CD14-positive monocyte (primary cell): ENCODE measurements around the gene NFU1. TPM values are rescaled to one million over a fixed set of nuclear protein-coding genes. Genes with fewer than 3 reads are reported as not detected.

Experiments
- DNase-seq, 3 donors: peaks; one replicate each; pipeline ENCODE4 v3.0.0-alpha.2; 2011 to 2022
- H2AFZ ChIP-seq: 2 replicates; pipeline ENCODE4 v1.6.0; 2012; ENCODE audit warnings: mild to moderate bottlenecking, low read depth, low read length, inconsistent platforms; ENCODE audit not compliant: insufficient read depth, poor library complexity, severe bottlenecking
- H3K27ac ChIP-seq, 2 donors: 1 replicate in 1 of 2; 2 replicates in 1 of 2; pipeline ENCODE4 v1.5.1; 2012 to 2013; ENCODE audit warnings: low read length in 2 of 2, control low read depth in 1 of 2, inconsistent platforms in 1 of 2, low read depth in 1 of 2, mild to moderate bottlenecking in 1 of 2
- H3K27me3 ChIP-seq, 2 donors: one replicate each; pipeline versions ENCODE4 v1.6.0 to v1.6.1; 2011 to 2013; ENCODE audit warnings: low read length in 2 of 2; ENCODE audit not compliant: control insufficient read depth in 2 of 2, insufficient read depth in 2 of 2
- H3K36me3 ChIP-seq, 2 donors: replicated peaks in 1 of 2; 1 replicate in 1 of 2; 2 replicates in 1 of 2; pipeline versions ENCODE4 v1.5.1 to v1.6.1; 2012 to 2013; ENCODE audit warnings: low read length in 2 of 2, control low read depth in 1 of 2, inconsistent platforms in 1 of 2, mild to moderate bottlenecking in 1 of 2; ENCODE audit not compliant: insufficient read depth in 2 of 2, control insufficient read depth in 1 of 2
- H3K4me1 ChIP-seq, 2 donors: 1 replicate in 1 of 2; 2 replicates in 1 of 2; pipeline versions ENCODE4 v1.5.1 to v1.6.1; 2012 to 2013; ENCODE audit warnings: low read length in 2 of 2, control low read depth in 1 of 2, inconsistent platforms in 1 of 2, mild to moderate bottlenecking in 1 of 2, moderate library complexity in 1 of 2; ENCODE audit not compliant: insufficient read depth in 2 of 2, control insufficient read depth in 1 of 2
- H3K4me2 ChIP-seq: replicated peaks from 2 replicates; pipeline ENCODE3; 2012; ENCODE audit warnings: low read length, moderate library complexity, mild to moderate bottlenecking; ENCODE audit not compliant: poor library complexity, severe bottlenecking; ENCODE audit errors: extremely low read depth
- H3K4me3 ChIP-seq, 3 experiments: fragments of 200-600 bp in 1 of 3; sonication (generic) in 1 of 3; replicated peaks in 1 of 3; 1 replicate in 2 of 3; 2 replicates in 1 of 3; pipeline ENCODE4 v1.5.1; 2011 to 2013; ENCODE audit warnings: low read length in 3 of 3, mild to moderate bottlenecking in 3 of 3, control low read depth in 2 of 3, low read depth in 2 of 3, inconsistent platforms in 1 of 3, moderate library complexity in 1 of 3
- H3K79me2 ChIP-seq: 2 replicates; pipeline ENCODE4 v1.6.0; 2012; ENCODE audit warnings: mild to moderate bottlenecking, control low read depth, inconsistent platforms, low read length, moderate library complexity; ENCODE audit not compliant: insufficient read depth
- H3K9ac ChIP-seq: 2 replicates; pipeline ENCODE4 v1.6.0; 2017; ENCODE audit warnings: low read length, mild to moderate bottlenecking; ENCODE audit not compliant: insufficient read depth, poor library complexity, severe bottlenecking
- H3K9me3 ChIP-seq, 2 donors: replicated peaks in 1 of 2; 1 replicate in 1 of 2; 2 replicates in 1 of 2; pipeline versions ENCODE4 v1.5.1 to v1.6.1; 2012 to 2013; ENCODE audit warnings: low read length in 2 of 2, control low read depth in 1 of 2; ENCODE audit not compliant: control insufficient read depth in 1 of 2, insufficient read depth in 1 of 2
- H4K20me1 ChIP-seq: 2 replicates; pipeline ENCODE4 v1.6.0; 2012; ENCODE audit warnings: mild to moderate bottlenecking, low read length, control low read depth, moderate library complexity; ENCODE audit not compliant: insufficient read depth
- H3K27ac Mint-ChIP-seq, 7 donors: one replicate each; pipeline ENCODE4 v1.8.0; 2020; ENCODE audit warnings: mild to moderate bottlenecking in 7 of 7, mixed read lengths in 7 of 7, moderate library complexity in 6 of 7, inconsistent platforms in 2 of 7
- H3K27me3 Mint-ChIP-seq, 3 donors: one replicate each; pipeline ENCODE4 v1.8.0; 2021 to 2022; ENCODE audit warnings: low read depth in 3 of 3, mild to moderate bottlenecking in 3 of 3, mixed read lengths in 3 of 3, moderate library complexity in 3 of 3, inconsistent platforms in 1 of 3
- H3K36me3 Mint-ChIP-seq, 2 donors: one replicate each; pipeline ENCODE4 v1.8.0; 2020; ENCODE audit warnings: mixed read lengths in 2 of 2, inconsistent platforms in 1 of 2, mild to moderate bottlenecking in 1 of 2
- H3K4me1 Mint-ChIP-seq: one replicate; pipeline ENCODE4 v1.8.0; 2020; ENCODE audit warnings: mild to moderate bottlenecking, mixed read lengths
- H3K4me3 Mint-ChIP-seq, 2 donors: one replicate each; pipeline ENCODE4 v1.8.0; 2020; ENCODE audit warnings: mild to moderate bottlenecking in 2 of 2, mixed read lengths in 2 of 2, moderate library complexity in 1 of 2
- H3K9me3 Mint-ChIP-seq, 7 donors: one replicate each; pipeline ENCODE4 v1.8.0; 2020 to 2022; ENCODE audit warnings: mixed read lengths in 7 of 7, mild to moderate bottlenecking in 6 of 7, moderate library complexity in 6 of 7, inconsistent platforms in 2 of 7
- CTCF ChIP-seq: fragments of 200-600 bp; IDR thresholded peaks from one replicate; pipeline ENCODE4 v1.8.0; 2022; ENCODE audit warnings: antibody characterized with exemption, mild to moderate bottlenecking
- WGBS: methylation state at CpG from one replicate; pipeline ENCODE4 v1.1.5; 2013; ENCODE audit warnings: missing lambda C conversion rate; ENCODE audit not compliant: insufficient coverage; 5-methylcytosine and 5-hydroxymethylcytosine counted together
- intact Hi-C, 2 donors: fragments of 100-400 bp; cut with micrococcal nuclease; formaldehyde crosslinking; loops; one replicate each; pipeline versions ENCODE4 v1.15.0 to v1.15.1; 2023
- polyA plus RNA-seq, 3 donors: library from polyadenylated mRNA; depleted of rRNA in 1 of 3; unstranded in 2 of 3; stranded (reverse) in 1 of 3; fragments of 300-500 nt in 2 of 3; fragments of >200 nt in 1 of 3; fragmentation: Illumina TruSeq in 2 of 3; gene quantifications; 1 replicate in 2 of 3; 2 replicates in 1 of 3; pipeline ENCODE4 v1.2.3, GENCODE V29; 2012 to 2021

The NFU1 gene
- polyA plus RNA-seq, 3 donors = 10.5 to 56.1 (median 43.0) TPM

GRCh38 chr2:69416147-69416546 is 21.1 kb downstream of the NFU1 start:
- no peak for TF ChIP-seq CTCF
- Histone ChIP-seq H3K9ac (no peak overlapping the region), H3K27ac (no peak overlapping the region), H3K9me3 (no peaks in the 10 kb centered on the region), H3K36me3 (peaks cover 44 to 78% of the 10 kb centered on the region in 2 donors), H3K4me3 (no peak overlapping the region), H3K79me2 (no peaks in the 10 kb centered on the region), H3K4me2 (no peak overlapping the region), H3K27me3 (no peaks in the 10 kb centered on the region), H3K4me1 (no peaks in the 10 kb centered on the region), H4K20me1 (no peaks in the 10 kb centered on the region), H2AFZ (no peak overlapping the region)
- Mint-ChIP-seq H3K27ac (no peak overlapping the region), H3K9me3 (no peaks in the 10 kb centered on the region), H3K4me1 (no peaks in the 10 kb centered on the region), H3K4me3 (no peak overlapping the region), H3K36me3 (peaks cover 49 to 72% of the 10 kb centered on the region in 2 donors), H3K27me3 (peaks cover 0 to 2% (median 0%) of the 10 kb centered on the region in 3 donors)
- no peak for DNase-seq
- WGBS = no CpG with 5 or more reads among the region's 1 CpG
- intact Hi-C loops = no loop called here

- Mint-ChIP-seq H3K27me3 (no peaks in the 10 kb centered on the region), H3K27ac (no peak overlapping the region), H3K9me3 (peaks cover 0 to 4% (median 0%) of the 10 kb centered on the region in 7 donors), H3K4me1 (no peaks in the 10 kb centered on the region), H3K4me3 (no peak overlapping the region), H3K36me3 (peaks cover 45 to 64% of the 10 kb centered on the region in 2 donors)
- no peaks in the 10 kb centered on the region for H3K9me3 ChIP-seq
- no peak for TF ChIP-seq CTCF
- no peak overlapping the region for H3K4me2 ChIP-seq
- no peaks in the 10 kb centered on the region for H3K27me3 ChIP-seq
- H3K79me2 ChIP-seq = no peaks in the 10 kb centered on the region
- no peak overlapping the region for H3K27ac ChIP-seq
- no peaks in the 10 kb centered on the region for H4K20me1 ChIP-seq
- no peak for DNase-seq
- no peak overlapping the region for H2AFZ ChIP-seq
- intact Hi-C loops = no loop called here
- no peak overlapping the region for H3K4me3 ChIP-seq
- no peak overlapping the region for H3K9ac ChIP-seq
- peaks cover 37 to 65% of the 10 kb centered on the region in 2 donors for H3K36me3 ChIP-seq
- H3K4me1 ChIP-seq = no peaks in the 10 kb centered on the region
Measured at GRCh38 chr2:69411120-69411519, 26.1 kb downstream of the NFU1 start.
